GM21367 (cell line): ENCODE data around the gene GNL1.
"Not testable (repeated sequence)": the region's sequence is repeated elsewhere in the genome, so short reads cannot be mapped to it uniquely, and the experiment has no call there.

ENCODE experiments used
- ATAC-seq: cut with Tn5 transposase; IDR thresholded peaks from one replicate; pipeline ENCODE4 v1.9.1; 2021; ENCODE audit not compliant: unreplicated experiment

The GNL1 gene

DNA sequence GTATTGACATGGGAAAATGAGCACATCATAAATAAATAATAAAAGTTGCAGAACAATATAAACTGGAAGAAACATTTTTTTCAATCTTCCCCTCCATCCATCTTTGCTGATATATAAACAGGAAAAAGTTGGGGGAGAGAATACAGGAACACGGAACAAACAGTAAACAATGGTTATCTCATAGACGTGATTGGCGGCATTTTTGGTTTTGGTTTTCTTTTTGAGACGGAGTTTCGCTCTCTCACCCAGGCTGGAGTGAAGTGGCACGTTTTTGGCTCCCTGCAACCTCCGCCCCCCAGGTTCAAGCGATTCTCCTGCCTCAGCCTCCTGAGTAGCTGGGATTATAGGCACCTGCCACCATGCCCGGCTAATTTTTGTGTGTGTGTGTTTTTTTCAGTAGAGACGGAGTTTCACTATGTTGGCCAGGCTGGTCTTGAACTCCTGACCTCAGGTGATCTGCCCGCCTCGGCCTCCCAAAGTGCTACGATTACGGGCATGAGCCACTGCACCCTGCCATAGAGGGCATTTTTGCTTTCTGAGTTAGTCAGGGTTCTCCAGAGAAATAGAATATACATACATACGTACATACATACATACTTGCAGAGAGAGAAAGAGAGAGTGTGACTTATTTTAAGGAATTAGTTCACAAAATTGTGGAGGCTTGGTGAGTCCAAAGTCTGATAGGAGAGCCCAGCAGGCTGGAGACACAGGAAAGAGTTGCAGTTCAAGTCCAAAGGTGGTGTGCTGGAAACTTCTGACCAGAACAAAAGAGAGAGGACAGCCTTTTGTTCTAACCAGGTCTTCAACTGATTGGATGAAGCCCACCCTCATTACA is 22.6 kb downstream of the GNL1 start:
- no peak for ATAC-seq

DNA sequence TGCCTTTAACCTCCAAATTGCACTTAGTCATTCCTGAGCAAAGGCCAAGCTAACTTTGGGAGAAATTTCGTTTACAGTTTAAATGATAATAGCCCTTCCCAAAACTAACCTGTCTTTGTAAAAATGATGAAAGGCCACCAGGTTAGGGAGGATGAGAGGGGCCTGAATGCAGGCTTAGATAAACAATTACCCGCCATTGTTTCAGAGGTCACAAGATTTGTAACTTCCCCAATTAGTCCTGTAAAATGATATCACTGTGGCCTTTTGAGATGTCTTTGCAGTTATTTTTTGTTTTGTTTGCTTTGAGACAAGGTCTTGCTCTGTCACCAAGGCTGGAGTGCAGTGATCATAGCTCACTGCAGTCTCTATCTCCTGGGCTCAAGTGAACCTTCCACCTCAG is 26.3 kb downstream of the GNL1 start:
- no peak for ATAC-seq

- ATAC-seq = peak; percentile 49
These were observed 26.9 kb downstream of the GNL1 start for GRCh38 chr6:30529349-30529875.

GRCh38 chr6:30526444-30526843 is 29.8 kb downstream of the GNL1 start:
- not testable (repeated sequence) for ATAC-seq

- not testable (repeated sequence) for ATAC-seq
These were observed 34.3 kb downstream of the GNL1 start for GRCh38 chr6:30521952-30522351.

- ATAC-seq = not testable (repeated sequence)
These were observed 35.2 kb downstream of the GNL1 start for GRCh38 chr6:30521082-30521481.

GRCh38 chr6:30520522-30520921 is 35.8 kb downstream of the GNL1 start:
- ATAC-seq = no peak

- ATAC-seq = not testable (repeated sequence)
These were observed 37.7 kb downstream of the GNL1 start for GRCh38 chr6:30518505-30519145.

- not testable (repeated sequence) for ATAC-seq
These were observed 38.4 kb downstream of the GNL1 start for GRCh38 chr6:30517767-30518504.

- not testable (repeated sequence) for ATAC-seq
These were observed 39.6 kb downstream of the GNL1 start for GRCh38 chr6:30516754-30517076.

- ATAC-seq = peak; percentile 68
These were observed 40.1 kb downstream of the GNL1 start for GRCh38 chr6:30515944-30516753.

GRCh38 chr6:30515106-30515505 is 41.2 kb downstream of the GNL1 start:
- no peak for ATAC-seq

GRCh38 chr6:30513451-30513850 is 42.8 kb downstream of the GNL1 start:
- ATAC-seq = no peak

- no peak for ATAC-seq
These were observed 45.1 kb downstream of the GNL1 start for GRCh38 chr6:30511169-30511546.

DNA sequence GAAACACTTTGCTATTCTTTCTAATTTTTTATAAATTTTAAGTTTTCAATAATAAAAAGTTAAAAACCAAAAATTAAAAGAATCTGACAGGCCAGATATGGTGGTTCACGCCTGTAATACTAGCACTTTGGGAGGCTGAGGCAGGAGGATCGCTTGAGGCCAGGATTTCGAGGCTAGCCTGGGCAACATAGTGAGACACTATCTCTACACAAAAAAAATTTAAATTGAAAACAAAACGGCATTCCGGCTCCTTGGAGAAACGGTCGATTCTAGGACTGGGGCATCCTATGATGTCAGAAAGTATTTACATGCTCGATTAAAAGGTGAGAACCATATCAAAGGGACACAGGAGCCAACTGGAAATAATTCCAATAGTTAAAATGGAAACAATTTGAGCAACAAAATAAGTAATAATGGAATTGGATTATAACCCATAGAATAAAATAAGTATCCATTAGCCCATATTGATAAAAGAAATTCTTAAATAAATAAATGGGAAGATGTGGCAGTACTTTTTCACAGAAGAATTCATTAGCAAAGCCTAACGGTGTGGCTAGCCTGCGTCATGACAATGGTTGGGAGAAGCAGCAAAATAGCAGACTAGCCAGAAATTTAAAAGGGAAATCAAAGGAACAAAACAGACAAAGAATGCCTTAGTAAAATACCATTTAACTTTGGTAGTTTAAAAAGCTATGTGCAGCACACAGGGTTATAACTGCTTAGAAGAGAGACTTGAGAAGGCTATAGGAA is 45.7 kb downstream of the GNL1 start:
- ATAC-seq = no peak

DNA sequence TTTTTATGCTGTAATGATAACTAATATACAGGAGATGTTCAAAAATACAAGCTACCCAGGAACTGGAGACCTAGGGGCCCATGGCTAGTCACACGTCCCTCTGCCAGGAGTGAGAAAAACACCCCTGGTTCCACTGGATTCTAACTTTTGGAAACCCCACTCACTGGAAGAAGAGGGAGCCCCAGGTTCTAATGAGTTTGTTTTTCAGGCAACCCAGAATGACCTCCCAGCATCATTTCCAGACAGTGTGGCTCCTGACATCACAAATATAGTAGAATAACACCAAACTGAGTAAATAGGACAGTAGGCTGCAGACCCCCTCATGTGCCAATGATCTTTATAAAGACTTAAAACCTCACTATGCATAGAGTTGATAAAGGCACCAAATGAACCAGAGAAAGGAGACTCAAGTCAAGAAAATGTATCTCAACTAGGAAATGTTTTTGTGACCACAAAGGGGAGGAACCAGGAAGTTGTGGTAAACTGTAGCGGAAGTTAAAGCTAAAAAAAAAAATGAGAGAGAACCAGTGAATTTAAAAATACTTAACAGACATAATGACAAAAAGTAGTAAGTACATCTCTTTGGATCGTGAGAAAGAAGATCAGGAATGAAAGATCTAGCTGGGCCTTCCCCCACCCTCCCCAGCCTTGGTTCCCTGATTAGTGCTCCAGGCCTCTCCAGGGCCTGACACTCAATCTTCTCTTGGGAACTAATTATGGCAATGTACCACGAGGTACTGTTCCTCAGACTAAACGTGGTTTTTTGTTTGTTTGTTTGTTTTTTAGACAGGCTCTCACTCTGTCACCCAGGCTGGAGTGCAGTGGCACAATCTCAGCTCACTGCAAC is 47.2 kb downstream of the GNL1 start:
- ATAC-seq = no peak

- ATAC-seq = peak; percentile 47
These were observed 48.2 kb downstream of the GNL1 start for GRCh38 chr6:30507849-30508827.
